Left kidney (tissue), 8 donors: ENCODE results near the gene STEEP1. TPM values are rescaled to one million over a fixed set of nuclear protein-coding genes. Genes with fewer than 3 reads are reported as not detected.

ENCODE experiments used
- DNase-seq: peaks from one replicate; pipeline ENCODE4 v3.0.0-alpha.2; 2013
- long read RNA-seq, 8 donors: transcript quantifications; one replicate each; lab custom pipeline, GENCODE V29; 2026
- polyA plus RNA-seq: library from polyadenylated mRNA; unstranded; fragments of 120-200 nt; gene quantifications from one replicate; pipeline ENCODE4 v1.2.1, GENCODE V29; 2013; ENCODE audit not compliant: insufficient read length

The STEEP1 gene
- polyA plus RNA-seq: 36.9 TPM
- long read RNA-seq, donor 1, partial matches to known transcripts: 0 of 4 reads
- long read RNA-seq, donor 1, other reads (novel, unspliced or antisense): 0 of 4 reads
- long read RNA-seq, donor 2, partial matches to known transcripts: 7 of 9 reads
- long read RNA-seq, donor 2, other reads (novel, unspliced or antisense): 0 of 9 reads
- long read RNA-seq, donor 3, partial matches to known transcripts: 0 of 3 reads
- long read RNA-seq, donor 3, other reads (novel, unspliced or antisense): 0 of 3 reads
- long read RNA-seq, donor 4: 0 reads
- long read RNA-seq, donor 5, transcript CXorf56-204 (7 exons, 1,056 nt): major isoform, 7 of 7 reads
- long read RNA-seq, donor 5, partial matches to known transcripts: 0 of 7 reads
- long read RNA-seq, donor 5, other reads (novel, unspliced or antisense): 0 of 7 reads
- long read RNA-seq, donor 6: 0 reads
- long read RNA-seq, donor 7, transcript CXorf56-204 (7 exons, 1,056 nt): major isoform, 6 of 6 reads
- long read RNA-seq, donor 7, partial matches to known transcripts: 0 of 6 reads
- long read RNA-seq, donor 7, other reads (novel, unspliced or antisense): 0 of 6 reads
- long read RNA-seq, donor 8, partial matches to known transcripts: 0 of 2 reads
- long read RNA-seq, donor 8, other reads (novel, unspliced or antisense): 0 of 2 reads

DNA sequence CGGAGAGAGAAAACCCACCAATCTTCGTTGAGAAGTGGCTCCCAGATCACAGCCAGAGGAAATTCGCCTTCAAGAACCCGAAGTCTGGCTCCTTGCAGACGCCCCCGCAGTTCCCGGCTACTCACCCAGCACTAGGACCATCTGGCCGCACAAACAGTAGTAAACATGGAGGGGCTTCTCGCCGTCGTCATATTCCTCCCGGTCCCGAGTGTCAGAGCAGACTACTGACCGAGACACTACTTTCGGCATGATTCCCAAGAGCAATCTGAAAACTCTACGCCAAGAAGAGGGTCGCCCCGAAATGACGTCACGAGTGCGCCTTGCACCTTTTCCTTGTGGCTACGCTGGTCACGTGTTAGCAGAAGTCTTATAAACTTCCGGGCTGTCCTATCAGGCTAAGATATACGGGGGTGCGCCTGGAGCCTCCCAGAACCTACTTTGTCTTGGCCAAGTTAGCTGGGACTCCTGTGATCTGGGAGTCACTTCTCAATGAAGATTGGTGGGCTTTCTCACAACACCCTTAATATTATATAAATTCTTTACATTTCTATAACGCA, at the start of gene STEEP1:
Gene STEEP1, minus strand, starts transcription at position 303 of the 557 bp plus-strand sequence. Its CDS starts 54 bp downstream, at position 249.
- DNase-seq: peak; percentile 89

DNA sequence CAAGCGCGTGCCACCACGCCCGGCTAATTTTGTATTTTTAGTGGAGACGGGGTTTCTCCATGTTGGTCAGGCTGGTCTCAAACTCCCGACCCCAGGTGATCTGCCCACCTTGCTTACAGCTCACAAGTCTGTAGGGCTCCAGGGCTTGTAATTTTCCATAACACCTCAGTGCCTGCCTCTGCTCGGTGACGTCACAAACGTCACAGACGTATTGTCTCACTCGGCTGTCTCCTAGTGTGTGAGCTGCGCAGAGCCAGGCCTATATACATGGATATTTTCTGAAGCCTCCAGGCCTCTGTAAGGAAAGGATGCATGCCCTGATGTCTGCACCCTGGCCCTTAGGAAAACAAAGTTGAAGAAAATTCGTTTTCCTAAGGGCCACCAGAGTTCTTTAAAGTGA, 49.6 kb upstream of the STEEP1 start:
- DNase-seq: no peak

DNA sequence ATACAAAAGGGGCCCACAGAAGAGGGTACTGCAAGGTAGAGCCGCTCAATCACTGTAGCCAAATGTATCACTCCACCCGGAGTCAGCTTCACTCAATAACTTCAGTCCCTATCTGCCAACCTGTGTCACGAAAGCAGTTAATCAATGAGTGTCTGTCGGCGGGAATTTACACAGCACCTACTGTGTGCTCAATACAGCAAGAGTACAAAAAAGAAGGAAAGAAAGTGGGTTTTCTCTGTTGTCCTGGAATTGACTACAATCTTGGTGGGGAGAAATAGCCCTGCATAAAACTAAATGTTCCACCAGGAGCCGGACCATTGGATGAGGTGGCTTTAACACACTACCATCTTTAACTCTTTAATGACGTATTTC, 41.8 kb upstream of the STEEP1 start:
- DNase-seq: no peak

- DNase-seq: peak; percentile 93
These were observed 41.2 kb upstream of the STEEP1 start, which contains the start of gene NKRF for GRCh38 chrX:119606280-119607017. Gene NKRF, minus strand, starts transcription at chrX:119606424.

DNA sequence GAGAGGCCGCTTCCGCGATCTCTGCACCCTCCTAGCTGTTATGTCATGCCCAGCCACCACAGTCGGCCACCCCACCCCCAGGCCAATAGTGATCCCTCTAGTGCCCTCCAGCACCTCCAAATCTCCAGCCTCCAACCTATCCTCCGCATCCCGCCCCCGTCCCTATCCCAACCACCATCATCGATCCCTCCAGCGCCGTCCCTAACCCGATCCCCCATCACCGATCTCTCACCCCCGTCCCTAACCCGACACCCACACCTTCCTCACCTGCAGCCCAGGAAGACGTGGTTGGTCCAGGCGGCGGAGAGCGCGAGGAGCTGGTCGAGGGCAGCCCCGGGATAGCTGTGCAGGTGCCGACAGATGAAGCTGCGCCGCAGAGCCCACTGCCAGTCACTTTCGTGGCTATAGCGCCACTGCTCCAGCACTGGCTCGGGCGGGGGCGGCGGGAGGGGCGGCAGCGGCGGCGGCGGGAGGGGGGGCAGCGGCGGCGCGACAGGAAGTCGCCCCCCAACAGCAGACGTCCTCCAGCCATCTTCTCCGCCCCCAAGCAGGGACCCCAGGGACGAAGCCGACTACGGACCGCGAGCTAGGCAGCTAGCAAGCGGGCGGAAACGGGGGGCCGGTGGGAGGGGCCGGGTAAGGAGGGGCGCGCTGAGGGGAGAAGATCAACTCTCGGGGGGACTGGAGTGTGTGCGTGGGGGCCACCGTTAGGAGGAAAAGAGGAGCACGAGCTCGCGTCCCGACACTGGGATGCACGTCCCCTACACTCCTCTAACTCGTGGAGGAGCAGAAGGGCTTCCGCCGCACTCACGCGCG, 40.5 kb upstream of the STEEP1 start:
- no peak for DNase-seq

DNA sequence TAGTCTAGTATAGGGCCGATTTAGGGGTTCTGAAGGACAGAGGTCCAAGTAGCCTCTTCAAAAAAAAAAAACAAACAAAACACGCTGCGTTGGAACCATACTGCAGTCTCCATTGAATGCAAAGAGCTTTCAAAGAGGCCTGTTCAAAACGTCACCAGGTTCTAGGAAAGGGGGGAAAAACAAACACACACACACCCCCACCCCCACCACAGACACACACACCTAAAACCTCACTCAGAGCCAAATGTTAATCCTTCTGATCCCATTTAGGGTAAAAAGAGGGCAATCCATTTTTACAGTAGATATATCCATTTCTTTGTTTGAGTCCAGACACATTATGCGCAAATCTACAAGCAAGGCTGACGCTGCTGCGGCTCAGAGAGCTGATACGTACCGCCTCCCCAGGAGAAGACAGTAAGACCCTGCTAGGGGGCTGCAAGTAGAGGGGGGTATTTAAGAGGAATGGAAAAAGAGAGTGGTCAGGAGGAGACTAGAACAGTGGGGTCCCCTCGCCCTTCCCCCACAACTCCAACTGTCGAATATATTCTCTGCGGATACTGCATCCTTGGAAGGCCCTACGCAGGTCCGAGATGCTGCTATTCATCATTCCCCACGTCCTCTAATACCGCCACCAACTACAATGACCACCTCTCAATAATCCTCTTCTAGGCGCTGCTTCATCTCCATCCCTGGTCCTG, 39.7 kb upstream of the STEEP1 start:
- DNase-seq: no peak

- no peak for DNase-seq
These were observed 37.6 kb upstream of the STEEP1 start for GRCh38 chrX:119602701-119603255.

- no peak for DNase-seq
These were observed 24.6 kb upstream of the STEEP1 start for GRCh38 chrX:119589810-119590209.

- DNase-seq: no peak
These were observed 18.3 kb upstream of the STEEP1 start for GRCh38 chrX:119583431-119584059.

- DNase-seq: no peak
These were observed 14.2 kb upstream of the STEEP1 start for GRCh38 chrX:119579414-119579813.

DNA sequence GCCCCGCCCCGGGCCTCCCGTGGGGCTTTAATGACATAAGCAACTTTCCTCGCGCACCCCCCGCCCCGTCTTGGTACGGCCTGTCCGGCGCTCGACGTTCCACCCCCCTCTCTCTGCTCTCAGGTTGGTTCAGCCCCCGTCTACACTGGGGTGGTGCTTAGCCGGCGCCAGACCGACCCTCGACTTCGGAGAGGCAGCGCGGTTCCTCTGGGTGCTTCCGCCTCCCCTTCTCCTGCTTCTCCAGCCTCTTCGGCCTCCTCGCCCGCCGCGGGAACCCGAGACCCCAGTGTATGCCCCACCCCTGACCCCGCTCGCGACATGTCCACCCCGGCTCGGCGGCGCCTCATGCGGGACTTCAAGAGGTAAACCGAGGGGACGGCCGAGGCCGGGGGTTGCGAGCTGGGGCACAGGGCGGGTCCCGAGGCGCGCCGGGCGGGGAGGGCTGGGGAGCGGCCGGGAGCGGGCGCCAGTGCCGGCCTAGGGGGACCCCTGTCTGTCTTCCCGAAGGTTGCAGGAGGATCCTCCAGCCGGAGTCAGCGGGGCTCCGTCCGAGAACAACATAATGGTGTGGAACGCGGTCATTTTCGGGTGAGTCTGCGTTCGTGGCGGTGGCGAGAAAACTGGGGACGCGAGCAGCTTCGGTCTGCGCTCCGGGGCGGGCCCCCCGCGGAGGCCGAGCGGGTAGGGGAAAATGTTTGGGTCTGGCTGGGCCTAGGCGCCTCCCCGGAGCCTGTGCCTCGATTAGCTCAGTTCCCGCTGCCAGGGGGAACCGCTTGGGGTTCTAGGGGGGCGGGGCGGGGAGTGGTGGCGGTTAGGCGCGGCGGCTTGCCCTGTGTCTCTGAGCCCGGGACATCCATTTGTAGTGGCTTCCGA, 9.4 kb upstream of the STEEP1 start, which contains the start of gene UBE2A:
Gene UBE2A, plus strand, starts transcription at position 170 of the 873 bp plus-strand sequence. Its CDS starts 149 bp downstream, at position 319.
- DNase-seq: peak; percentile 86

DNA sequence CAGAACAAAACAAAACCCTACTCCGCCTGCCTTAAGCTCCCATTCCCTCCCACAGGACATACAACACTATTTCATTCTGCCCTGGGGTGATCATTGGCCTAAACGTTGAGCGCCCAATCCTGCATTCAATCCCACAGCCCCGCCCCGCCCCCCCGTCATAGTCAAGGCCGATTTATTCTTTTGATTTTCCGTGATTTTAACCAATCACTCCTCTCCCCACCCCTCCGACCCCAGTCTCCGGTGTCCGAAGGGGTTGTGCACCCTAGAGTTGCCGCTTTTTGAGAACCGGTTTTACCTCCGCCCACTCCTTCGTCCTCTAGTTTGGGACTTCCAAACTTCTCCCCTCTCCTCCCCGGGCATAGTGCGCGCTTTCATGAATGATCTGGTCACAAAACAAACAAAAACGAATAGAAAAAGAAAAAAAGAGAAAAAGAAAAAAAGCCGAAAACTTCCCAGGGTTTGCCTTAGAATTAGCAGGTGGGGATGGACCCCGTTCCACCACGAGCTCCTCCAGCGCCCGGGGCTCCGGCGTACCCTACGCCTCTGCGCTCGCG, 8.7 kb upstream of the STEEP1 start:
- DNase-seq: peak; percentile 30

- peak; percentile 0 for DNase-seq
These were observed 8.0 kb upstream of the STEEP1 start for GRCh38 chrX:119573222-119573621.

DNA sequence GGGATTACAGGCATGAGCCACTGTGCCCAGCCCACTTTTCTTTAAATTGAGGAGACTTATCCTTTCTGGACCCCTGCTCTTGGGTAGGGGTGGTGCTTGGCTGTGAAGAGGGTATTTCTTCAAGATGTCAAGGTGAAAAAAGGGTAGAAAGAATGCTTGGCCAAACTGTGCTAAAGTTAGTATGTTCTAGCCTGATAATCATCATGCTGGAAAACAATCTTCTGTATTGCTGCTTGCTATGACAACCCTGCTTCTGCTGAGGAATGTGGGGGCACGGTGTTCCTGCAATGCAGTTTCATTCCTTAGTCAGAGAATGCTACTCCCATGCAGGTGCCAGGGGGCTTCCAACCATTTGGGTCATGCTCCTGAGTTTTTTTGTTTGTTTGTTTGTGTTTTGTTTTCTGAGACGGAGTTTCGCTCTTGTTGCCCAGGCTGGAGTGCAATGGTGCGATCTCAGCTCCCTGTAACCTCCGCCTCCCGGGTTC, 5.2 kb upstream of the STEEP1 start:
- no peak for DNase-seq

DNA sequence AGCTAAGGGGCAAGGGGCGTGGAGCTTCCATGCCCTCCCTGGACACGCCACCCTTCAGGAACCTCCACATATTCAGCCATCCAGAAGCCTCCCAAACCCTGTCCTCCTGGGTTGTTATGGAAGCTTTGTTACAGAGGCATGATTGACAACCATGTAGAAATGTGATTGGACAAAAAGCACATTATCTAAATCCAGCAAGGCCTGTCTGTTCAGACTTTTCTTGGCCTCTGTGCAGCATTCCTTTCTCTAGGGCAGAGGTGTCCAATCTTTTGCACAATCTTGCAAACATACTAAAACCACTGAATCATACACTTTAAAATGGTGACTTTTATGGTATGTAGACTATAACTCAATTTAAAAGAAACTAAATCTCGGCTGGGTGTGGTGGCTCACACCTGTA, 12.7 kb downstream of the STEEP1 start:
- no peak for DNase-seq

DNA sequence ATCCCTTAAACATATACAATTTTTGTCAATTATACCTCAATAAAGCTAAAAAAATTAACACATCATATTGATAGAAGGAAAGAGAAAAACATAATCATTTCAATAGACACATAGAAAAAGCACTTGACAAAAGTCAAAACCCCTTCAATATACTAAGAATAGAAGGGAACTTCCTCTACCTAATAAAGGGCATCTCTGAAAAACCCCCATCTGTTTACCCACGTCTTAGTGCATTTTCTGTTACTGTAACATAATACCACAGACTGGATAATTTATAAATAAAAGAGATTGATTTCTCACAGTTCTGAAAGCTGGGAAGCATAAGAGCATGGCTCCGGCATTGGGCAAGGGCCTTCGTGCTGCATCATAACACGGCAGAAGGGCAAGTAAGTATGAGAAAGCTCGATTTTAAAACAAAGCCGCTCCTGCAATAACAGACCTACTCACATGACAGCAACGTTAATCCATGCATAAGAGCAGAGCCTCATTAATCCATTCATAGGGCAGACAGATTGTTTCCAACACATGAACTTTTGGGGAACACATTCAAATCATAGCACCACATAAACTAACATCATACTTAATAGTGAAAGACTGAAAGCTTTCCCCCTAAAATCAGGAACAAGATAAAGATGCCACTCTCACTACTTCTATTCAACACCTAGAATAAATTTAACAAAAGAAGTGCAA, 15.7 kb downstream of the STEEP1 start:
- no peak for DNase-seq

- no peak for DNase-seq
These were observed 24.0 kb downstream of the STEEP1 start for GRCh38 chrX:119541188-119541587.

- DNase-seq: no peak
These were observed 25.3 kb downstream of the STEEP1 start for GRCh38 chrX:119539872-119540271.
